Lower leg skin (tissue), 4 donors: ENCODE results near the gene METTL1. TPM values are rescaled to one million over a fixed set of nuclear protein-coding genes. Genes with fewer than 3 reads are reported as not detected.

ENCODE experiments used
- DNase-seq, 2 donors: peaks; one replicate each; pipeline ENCODE4 v3.0.0-alpha.2; 2019; ENCODE audit warnings: low spot score in 2 of 2
- H3K4me3 ChIP-seq: fragments of 200-600 bp; sonication (generic); 2 replicates; pipeline ENCODE4 v1.5.1; 2017; ENCODE audit warnings: mild to moderate bottlenecking, low read depth; ENCODE audit not compliant: poor library complexity, severe bottlenecking
- POLR2A ChIP-seq, 2 donors: fragments of 450-650 bp; IDR thresholded peaks; one replicate each; pipeline ENCODE4 v1.6.1; 2016 to 2017; ENCODE audit warnings: antibody characterized with exemption in 2 of 2, mild to moderate bottlenecking in 1 of 2, moderate library complexity in 1 of 2
- WGBS, 2 donors: methylation state at CpG; one replicate each; pipeline ENCODE4 v1.1.5; 2018; 5-methylcytosine and 5-hydroxymethylcytosine counted together
- intact Hi-C: fragments of 100-400 bp; cut with DNase I; formaldehyde crosslinking; loops from one replicate; pipeline ENCODE4 v1.15.0; 2023; ENCODE audit warnings: low total_unique reads
- total RNA-seq, 4 donors: library from RNA; depleted of rRNA; stranded (reverse); fragments of >200 nt; gene quantifications; one replicate each; pipeline ENCODE4 v1.1.0, GENCODE V29; 2016
- TF ChIP-seq, protein P1 (sequence below), 3 donors: fragments of 450-650 bp; IDR thresholded peaks; one replicate each; pipeline ENCODE4 v1.5.1; 2016; ENCODE audit warnings: antibody characterized with exemption in 3 of 3, mild to moderate bottlenecking in 3 of 3, moderate library complexity in 2 of 3

The METTL1 gene
- total RNA-seq, 4 donors from 2014 or later: 5.9 to 13.5 (median 11.0) TPM

DNA sequence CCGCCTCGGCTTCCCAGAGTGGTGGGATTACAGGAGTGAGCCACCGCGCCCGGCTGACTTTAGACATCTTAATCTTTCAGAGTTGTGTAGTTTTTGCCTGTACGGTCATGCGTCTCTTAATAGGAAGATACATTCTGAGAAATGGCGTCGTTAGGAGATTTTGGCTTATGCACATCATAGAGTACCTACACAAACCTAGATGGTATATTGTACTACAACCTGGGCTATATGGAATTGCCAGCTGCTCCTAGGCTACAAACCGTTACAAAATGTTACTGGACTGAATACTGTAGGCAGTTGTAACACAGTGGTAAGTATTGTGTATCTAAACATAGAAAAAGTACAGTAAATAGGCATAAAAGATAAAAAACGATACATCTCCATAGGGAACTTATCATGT lies 12.0 kb upstream of the METTL1 start:
- H3K4me3 ChIP-seq: no peak overlapping the region
- 89 to 91% methylated on average over 11 of the region's 11 CpGs for WGBS, 2 donors
- intact Hi-C loops: no loop called here
- no peak for TF ChIP-seq POLR2A (IDR thresholded peaks at IDR 0.05)
- TF ChIP-seq, protein P1, sequence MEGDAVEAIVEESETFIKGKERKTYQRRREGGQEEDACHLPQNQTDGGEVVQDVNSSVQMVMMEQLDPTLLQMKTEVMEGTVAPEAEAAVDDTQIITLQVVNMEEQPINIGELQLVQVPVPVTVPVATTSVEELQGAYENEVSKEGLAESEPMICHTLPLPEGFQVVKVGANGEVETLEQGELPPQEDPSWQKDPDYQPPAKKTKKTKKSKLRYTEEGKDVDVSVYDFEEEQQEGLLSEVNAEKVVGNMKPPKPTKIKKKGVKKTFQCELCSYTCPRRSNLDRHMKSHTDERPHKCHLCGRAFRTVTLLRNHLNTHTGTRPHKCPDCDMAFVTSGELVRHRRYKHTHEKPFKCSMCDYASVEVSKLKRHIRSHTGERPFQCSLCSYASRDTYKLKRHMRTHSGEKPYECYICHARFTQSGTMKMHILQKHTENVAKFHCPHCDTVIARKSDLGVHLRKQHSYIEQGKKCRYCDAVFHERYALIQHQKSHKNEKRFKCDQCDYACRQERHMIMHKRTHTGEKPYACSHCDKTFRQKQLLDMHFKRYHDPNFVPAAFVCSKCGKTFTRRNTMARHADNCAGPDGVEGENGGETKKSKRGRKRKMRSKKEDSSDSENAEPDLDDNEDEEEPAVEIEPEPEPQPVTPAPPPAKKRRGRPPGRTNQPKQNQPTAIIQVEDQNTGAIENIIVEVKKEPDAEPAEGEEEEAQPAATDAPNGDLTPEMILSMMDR (IDR thresholded peaks at IDR 0.05): no peak
- DNase-seq: no peak

DNA sequence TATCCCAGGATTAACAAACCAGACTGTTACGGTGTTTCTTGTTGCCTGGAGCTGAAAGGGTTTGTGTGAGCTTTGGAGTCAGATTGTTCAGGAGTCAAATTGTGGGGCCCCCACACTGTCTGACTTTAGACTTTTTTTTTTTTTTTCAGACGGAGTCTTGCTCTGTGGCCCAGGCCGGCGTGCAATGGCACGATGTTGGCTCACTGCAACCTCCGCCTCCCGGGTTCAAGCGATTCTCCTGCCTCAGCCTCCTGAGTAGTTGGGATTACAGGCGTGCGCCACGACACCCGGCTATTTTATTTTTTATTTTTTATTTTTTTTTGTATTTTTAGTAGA lies 11.5 kb upstream of the METTL1 start:
- peak overlapping the region; percentile 89 for H3K4me3 ChIP-seq
- 77 to 82% methylated on average over 12 of the region's 12 CpGs for WGBS, 2 donors
- no peak for DNase-seq
- no peak for TF ChIP-seq POLR2A (IDR thresholded peaks at IDR 0.05)
- TF ChIP-seq, protein P1 (IDR thresholded peaks at IDR 0.05): no peak
- intact Hi-C loops: no loop called here

DNA sequence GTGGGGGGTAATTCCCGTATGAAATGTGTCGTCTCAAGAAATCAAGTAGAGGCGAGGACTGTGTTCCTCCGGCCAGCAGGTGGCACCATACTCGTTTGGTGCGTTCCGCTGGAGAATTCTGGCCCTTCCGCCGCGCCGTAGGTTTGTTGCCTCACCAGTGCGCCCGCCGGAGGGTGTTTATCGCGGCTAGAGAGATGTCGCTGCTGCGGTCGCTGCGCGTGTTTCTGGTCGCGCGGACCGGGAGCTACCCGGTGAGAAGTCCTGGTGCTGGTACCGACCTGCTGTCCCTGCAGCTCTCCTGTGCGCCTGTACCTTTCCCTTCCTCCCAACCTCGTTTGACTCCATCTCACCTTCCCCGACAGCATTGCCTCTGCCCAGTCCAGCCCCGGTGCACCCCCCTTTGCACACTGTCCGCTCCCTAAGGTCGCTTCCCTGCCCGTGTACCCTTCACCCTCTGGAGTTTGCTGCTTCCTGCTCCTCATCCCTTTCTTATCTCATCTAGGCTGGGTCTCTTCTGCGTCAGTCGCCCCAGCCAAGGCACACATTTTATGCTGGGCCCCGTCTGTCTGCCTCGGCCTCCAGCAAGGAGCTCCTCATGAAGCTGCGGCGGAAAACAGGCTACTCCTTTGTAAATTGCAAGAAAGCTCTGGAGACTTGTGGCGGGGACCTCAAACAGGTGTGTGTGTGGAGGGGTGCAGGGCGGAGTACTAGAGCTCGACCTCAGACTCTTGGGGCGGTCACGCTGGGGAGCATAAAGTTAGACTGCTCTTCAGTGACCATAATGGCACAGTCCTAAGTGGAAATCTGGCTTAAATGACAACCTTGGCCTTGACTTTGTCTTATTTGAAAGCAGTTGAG lies 10.9 kb upstream of the METTL1 start, which contains the start of gene TSFM:
TSS of gene TSFM (plus strand) at position 180 of the 858 bp plus-strand sequence. CDS start at position 195, 15 bp downstream.
- intact Hi-C loops: no loop called here
- peak within 1 kb of the TSS; percentile 89 for H3K4me3 ChIP-seq
- WGBS, 2 donors: 1% methylated on average over 32 to 45 of the region's 45 CpGs
- peak; percentile 94 to 99 for DNase-seq
- TF ChIP-seq, protein P1 (IDR thresholded peaks at IDR 0.05): peak in 2 of 3 donors; percentile 31 to 89
- no peak for TF ChIP-seq POLR2A (IDR thresholded peaks at IDR 0.05)

DNA sequence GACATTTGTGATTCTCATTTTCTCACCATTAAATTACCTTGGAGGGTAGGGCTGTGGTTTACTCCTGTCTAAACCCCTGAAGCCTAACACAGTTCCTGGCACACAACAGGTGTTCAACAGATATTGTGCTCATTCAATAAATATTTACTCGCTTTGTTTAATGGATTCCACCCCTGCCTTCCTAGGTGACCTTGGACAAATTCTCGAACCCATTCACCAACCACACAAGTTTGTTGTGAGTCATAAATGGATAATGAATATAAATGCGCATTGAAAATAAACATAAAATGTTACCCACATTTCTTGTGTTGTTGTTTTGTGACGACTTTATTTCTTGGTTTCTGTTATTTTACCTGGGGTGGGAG lies 10.3 kb upstream of the METTL1 start:
- H3K4me3 ChIP-seq: no peak overlapping the region
- DNase-seq: no peak
- intact Hi-C loops: no loop called here
- WGBS, 2 donors: 21 to 22% methylated on average over 4 of the region's 4 CpGs
- TF ChIP-seq, protein P1 (IDR thresholded peaks at IDR 0.05): no peak
- TF ChIP-seq POLR2A (IDR thresholded peaks at IDR 0.05): no peak

DNA sequence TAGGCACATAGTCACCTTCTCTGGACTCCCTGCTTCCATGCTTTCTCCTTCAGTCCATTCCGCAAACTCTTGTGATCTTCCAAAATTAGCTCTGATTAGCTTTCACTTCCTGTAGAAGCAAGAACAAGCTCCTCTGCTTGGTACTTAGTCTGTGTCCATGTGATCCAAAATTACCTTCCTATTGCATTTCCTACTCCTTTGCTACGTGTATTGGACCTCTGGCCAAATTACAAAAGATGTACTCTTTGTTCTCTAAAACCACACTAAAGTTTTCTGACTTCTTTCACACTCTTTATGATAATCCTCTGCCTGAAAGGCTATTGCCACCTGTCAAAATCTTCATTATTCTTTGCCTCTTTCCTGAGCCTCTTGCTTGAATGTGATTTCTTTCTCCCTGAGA lies 9.9 kb upstream of the METTL1 start:
- TF ChIP-seq, protein P1 (IDR thresholded peaks at IDR 0.05): no peak
- TF ChIP-seq POLR2A (IDR thresholded peaks at IDR 0.05): no peak
- H3K4me3 ChIP-seq: no peak overlapping the region
- intact Hi-C loops: no loop called here
- WGBS, 2 donors: 65 to 69% methylated on average over 2 of the region's 2 CpGs
- DNase-seq: no peak
